NCI-H748 (cell line): ENCODE measurements around the gene MARCHF10.

Experiments
- DNase-seq: peaks from one replicate; lab custom pipeline; 2025; ENCODE audit not compliant: unreplicated experiment; lab: John Stamatoyannopoulos, UW

MARCHF10 gene

DNA sequence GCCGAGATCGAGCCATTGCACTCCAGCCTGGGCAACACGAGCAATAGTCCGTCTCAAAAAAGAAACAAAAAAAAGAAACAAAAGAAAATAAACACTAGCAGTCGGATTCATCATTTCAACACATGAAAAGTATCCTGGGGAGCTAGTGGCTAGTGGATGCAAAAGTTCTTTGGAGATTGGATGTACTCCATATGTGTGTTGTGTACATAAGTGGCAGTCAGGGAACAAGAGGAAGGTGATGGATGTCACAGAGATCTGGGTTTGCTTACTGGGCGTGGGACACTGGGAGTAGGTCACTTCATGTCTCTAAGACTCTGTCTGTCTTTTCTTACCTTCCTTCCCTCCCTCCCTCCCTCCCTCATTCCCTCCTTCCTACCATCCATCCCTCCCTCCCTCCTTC, 145.3 kb downstream of the MARCHF10 start:
- DNase-seq: no peak

DNA sequence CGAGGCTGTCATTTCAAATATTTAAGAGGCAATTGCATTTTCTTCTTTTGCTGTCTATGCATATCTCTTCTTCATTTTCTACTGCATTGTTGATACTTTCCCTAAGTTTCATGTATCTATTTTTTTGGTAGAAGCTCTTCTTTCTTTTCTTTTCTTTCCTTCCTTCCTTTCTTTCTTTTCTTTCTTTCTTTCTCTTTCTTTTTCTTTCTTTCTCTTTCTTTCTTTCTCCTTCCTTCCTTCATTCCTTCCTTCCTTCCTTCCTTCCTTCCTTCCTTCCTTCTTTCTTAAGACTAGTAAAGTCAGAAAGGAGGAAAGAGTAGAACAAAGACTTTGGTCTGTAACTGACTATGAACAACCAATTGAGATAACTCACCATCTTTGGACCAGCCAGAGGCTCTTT, 146.8 kb downstream of the MARCHF10 start:
- no peak for DNase-seq

DNA sequence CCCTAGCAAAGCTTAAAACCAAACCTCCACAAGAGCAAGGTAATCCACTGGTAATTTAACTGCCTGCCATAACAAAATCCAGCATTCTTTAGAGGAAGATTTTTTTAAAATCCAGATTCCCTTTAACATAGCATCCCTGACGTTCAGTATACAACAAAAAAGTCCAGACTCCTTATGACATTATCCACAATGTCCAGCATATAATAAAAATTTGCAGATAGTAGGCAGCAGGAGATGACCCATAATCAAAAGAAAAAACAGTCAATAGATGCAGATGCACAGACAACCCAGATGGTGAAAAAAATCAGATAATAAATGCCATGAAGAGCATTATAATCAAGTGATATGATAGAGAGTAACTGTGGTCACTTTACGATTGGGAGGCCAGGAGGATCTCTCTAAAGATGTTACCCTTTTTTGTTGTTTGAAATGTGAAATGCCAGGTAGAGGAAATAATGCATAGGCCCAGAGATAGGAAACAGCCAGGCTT, 147.4 kb downstream of the MARCHF10 start:
- no peak for DNase-seq

DNA sequence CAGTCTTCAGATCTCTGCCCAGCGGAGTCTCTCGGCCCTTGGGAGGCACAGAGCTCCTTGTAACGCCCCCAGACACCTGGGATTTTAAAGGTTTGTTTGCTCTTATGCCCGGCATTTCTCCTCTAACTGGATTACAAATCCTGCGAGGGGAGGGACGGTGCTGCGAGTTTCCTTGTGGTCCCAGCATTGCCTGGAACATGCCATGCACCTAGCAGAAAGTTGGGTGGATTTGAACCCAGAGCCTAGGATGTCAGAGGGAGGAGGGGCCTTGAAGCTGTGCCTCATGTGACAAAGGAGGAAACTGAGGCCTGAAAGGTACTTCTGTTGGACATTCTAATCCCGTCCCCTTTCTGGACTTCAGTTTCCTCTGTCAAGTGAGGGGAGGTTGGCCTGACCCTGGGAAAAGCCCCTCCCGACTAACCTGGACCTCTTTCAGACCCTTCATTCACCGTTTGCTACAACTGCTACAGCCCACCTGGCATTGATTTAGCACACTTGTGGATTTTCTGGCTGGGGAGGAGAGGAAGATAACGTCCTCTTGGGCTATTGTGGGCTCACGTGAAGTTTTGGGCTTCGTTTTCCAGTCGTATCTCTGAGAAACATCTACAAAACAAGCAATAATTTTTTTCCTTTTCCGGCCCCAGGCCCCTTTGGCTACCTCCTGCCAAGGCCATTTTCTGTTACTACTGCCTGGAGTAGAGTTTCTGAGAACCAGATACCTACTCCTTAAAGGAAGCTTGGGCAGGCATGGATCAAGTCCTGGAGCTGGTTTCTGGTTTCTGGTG, 149.8 kb downstream of the MARCHF10 start:
- DNase-seq: no peak

DNA sequence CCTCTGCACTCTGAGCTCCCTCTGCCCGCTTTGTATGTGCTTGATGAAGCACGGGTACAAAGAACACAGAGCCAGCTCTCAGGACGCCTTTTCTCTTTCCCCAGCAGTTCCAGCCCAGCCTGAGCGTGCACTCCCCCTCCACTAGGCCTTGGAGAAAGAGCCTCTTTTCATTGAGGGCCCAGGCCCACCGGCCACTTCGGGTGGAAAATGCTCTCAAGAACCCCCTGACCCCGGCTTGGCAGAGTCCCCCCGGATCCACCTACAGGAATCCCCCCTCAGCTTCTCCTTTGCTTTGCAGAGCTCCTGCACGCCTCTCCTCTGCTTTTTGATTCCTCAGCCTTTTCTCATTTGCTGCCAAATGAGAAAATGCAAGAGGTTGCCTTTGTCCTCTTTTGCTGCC, 150.4 kb downstream of the MARCHF10 start:
- DNase-seq: no peak

DNA sequence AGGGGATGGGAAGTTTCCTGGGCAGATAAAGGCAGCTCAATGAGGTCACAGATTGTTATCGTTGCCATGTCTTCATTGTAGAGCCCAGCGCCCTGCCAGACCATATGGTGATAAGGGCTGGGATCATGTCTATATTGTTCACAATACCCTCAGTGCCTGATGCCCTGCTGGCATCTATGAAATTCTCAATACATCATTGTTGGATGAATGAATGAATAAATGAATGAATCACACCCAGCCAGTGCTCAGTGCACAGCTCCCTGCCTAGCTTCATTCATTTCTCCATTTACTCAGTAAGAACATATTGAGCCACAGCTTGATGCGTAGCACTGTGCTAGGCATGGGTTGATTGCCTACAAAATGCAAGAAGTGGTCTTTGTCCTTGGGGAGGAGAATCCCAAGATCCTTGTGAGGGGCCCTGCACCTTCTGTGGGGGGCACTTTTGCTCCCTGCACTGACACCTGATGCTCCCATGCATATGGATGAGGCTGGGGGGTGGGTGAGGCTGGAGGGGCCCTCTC, 150.9 kb downstream of the MARCHF10 start:
- DNase-seq: no peak

DNA sequence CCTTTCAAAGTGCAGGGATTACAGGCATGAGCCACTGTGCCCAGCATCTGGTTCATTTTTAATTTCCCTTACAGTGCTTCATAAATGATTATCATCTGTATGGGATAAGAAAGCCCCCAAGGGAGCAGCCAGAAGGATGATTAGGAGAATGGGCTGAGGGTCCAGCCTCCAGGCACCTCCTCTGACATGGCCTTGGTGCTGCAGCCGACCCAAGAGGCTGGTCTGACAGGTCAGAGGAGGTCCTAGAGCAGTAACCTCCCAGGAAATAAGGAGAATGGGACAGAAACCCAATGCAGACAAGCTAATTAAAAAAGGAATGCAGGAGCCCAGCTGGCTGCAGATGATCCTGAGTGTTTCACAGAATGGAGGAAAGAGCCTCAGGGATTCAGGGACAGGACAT, 151.7 kb downstream of the MARCHF10 start:
- no peak for DNase-seq

DNA sequence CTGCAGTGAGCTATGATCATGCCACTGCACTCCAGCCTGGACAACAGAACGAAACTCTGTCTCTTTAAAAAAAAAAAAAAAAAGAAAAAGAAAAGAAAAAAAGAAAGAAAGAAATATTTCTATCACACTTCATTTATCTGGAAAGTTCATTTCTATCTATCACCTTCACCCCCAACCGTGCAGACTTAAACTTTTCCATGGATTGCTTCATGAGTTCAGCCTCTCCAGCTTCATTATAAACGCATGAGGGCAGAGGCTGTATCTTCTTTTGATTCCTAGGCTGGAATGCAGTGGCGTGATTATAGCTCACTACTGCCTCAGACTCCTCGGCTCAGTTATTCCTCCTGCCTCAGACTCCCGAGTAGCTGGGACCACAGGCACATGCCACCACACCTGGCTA, 152.5 kb downstream of the MARCHF10 start:
- DNase-seq: no peak

DNA sequence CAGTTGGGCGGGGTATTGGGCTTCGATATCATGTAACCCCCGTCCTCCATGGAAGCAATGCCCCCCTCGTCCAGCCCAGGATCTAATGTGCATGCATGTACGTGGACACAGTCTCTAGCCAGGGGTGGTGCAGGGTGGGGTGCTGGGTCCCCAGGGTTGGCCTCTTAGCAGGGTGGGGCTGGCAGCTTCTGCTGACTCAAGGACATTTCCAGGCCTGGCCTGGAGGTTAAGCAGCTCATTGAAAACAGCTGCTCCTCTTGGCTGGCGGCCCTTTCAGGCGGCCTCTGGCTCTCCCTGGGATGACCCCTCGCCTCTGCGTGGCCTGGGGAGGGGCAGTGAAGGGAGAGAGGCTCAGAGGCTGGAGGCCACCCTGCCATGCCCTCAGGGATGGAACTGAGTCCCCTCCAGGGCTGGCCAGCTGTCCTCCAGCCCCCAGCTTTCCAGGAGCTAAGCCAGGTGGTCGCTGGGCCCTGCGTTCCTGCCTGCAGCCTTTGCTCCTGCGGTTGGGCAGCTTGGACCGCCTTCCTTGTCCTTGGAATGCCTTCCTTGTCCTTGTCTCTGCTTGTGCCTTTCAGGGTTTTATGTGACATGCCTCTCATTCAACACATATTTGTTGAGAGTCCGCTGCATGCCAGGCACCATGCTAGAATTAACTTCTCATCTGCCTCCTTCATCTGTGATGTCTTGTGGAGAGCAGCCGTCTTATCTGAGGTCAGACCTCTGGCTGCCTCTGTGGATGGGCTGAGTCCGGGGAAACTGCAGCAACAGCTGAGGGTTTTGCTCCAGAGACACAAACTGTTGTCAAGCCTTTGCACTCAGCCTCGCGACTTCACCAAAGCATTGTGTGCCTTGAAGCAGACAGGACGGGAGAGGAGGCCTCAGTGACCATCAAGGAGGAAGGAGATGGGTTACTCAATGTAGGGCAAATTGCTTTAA, 154.0 kb downstream of the MARCHF10 start:
- peak; percentile 38 for DNase-seq

DNA sequence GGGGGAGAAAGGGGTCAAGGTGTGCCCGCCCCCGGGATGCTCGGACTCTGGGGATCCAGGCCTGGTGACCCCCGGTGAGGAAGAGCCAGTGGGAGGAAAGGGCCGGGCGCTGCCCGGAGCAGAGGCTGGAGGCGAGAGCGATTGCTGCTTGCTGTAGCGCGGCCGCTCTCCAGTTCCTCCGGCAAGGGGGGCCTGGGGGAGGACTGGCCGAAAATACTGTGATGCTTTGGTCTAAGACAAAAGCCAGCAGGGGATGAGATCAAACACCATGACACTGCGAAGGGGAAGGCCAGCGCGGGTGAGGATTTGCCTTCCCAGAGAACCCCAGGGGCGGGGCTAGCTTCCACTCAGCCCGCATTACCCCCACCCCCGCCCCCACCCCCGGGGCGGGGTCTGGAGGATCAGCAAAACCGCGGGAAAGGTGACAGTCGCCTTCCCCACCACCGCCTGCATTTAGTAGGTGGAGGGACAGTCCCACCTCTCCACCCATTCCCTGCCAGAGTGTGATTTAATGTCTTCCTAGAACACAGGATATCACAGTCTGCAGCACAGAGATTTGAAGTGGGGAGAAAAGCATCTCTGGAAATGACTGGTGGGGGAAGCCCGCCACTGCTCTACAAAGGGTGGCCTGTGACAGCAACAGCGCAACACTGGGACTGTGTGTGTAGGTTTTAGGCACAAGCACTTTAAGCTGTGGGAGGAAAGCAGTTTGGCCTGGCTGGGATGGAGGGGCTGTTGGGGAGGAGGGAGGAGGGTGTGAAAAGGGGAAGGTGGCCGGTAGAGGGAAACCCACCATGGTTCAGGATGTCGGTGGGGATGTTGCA, 154.9 kb downstream of the MARCHF10 start:
- peak; percentile 96 for DNase-seq

DNA sequence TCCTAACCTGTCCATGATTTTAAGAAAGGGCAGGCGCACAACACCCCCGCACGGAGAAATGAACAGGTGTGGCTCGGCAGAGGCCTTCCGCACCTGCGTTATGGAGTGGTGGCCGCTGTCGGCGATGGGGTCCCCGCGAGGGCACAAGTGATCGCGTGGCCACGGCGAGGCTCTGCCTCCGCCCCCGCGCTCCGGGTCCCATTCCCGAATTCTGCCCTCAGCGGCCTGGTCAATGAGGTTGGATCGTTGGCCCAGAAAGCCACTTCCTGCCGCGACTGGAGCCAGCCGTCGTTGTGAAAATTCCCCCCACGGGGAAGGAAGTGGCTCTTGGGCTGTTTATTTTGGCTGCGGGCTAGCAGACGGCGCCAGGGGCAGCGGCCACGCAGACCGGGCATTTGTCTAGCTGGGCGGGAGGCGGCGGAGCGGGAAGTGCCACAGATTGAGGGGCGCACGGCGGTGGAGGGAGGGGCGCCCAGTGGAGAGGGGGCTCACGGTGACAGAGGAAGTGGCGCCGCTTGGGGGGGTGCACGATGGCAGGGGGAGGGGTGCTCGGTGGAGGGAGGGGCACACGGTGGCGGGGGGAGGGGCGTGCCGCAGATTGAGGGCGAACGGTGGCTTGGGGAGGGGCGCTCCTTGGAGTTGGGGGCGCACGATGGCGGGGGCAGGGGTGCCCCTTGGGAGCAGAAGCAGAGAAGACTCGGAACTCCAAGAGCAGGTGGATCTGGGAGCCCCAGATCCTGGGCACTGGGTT, 155.7 kb downstream of the MARCHF10 start:
- peak; percentile 78 for DNase-seq
